ENCODE measurements around the gene ASTE1.

GRCh38 chr3:130969621-130970020, 57.0 kb downstream of the ASTE1 start:
- TF ChIP-seq CTCF (conservative IDR thresholded peaks at IDR 0.05; ENCODE audit: low read length) (no peak), EZH2phosphoT487 (IDR thresholded peaks at IDR 0.05; ENCODE audit: borderline replicate concordance) (no peak)
